KMS-11 (cell line): ENCODE data around the gene SLC5A7.

Experiments
- H2AFZ ChIP-seq: fragments of 200-600 bp; sonication (generic); 2 replicates; pipeline ENCODE4 v1.6.1; 2016; ENCODE audit warnings: antibody characterized with exemption, mixed run types, low read depth
- H3K27ac ChIP-seq: fragments of 200-600 bp; sonication (generic); 2 replicates; pipeline ENCODE4 v1.6.1; 2016; ENCODE audit warnings: mild to moderate bottlenecking, mixed run types
- H3K27me3 ChIP-seq: fragments of 200-600 bp; sonication (generic); 2 replicates; pipeline ENCODE4 v1.6.1; 2017; ENCODE audit warnings: mild to moderate bottlenecking, low read depth, mixed run types, moderate library complexity; ENCODE audit not compliant: insufficient read depth
- H3K36me3 ChIP-seq: fragments of 200-600 bp; sonication (generic); 2 replicates; pipeline ENCODE4 v1.6.1; 2017; ENCODE audit warnings: mild to moderate bottlenecking, mixed run types; ENCODE audit not compliant: insufficient read depth
- H3K4me1 ChIP-seq: fragments of 200-600 bp; sonication (generic); 2 replicates; pipeline ENCODE4 v1.6.1; 2016; ENCODE audit warnings: mild to moderate bottlenecking, low read depth, mixed run types; ENCODE audit not compliant: poor library complexity, severe bottlenecking
- H3K4me2 ChIP-seq: fragments of 200-600 bp; sonication (generic); 2 replicates; pipeline ENCODE4 v1.7.0; 2016; ENCODE audit warnings: mild to moderate bottlenecking, mixed run types
- H3K4me3 ChIP-seq: fragments of 200-600 bp; sonication (generic); IDR thresholded peaks from 2 replicates; pipeline ENCODE4 v1.6.1; 2017; ENCODE audit warnings: low read depth, low read length, mixed read lengths; ENCODE audit not compliant: insufficient read depth
- H3K79me2 ChIP-seq: fragments of 200-600 bp; sonication (generic); 2 replicates; pipeline ENCODE4 v1.6.1; 2016; ENCODE audit warnings: low read depth, mixed run types; ENCODE audit not compliant: insufficient read depth
- H3K9ac ChIP-seq: fragments of 200-600 bp; sonication (generic); 2 replicates; pipeline ENCODE4 v1.6.1; 2016; ENCODE audit warnings: mild to moderate bottlenecking, mixed run types
- H4K20me1 ChIP-seq: fragments of 200-600 bp; sonication (generic); 2 replicates; pipeline ENCODE4 v1.6.1; 2016; ENCODE audit warnings: mild to moderate bottlenecking, mixed run types; ENCODE audit not compliant: insufficient read depth
- TF ChIP-seq, protein P1 (sequence below): fragments of 200-600 bp; sonication (generic); conservative IDR thresholded peaks from 2 replicates; pipeline ENCODE4 v1.6.1; 2017; ENCODE audit warnings: low read depth, mild to moderate bottlenecking, antibody characterized with exemption, low read length, moderate library complexity, mixed read lengths

SLC5A7 gene

GRCh38 chr2:108031471-108031941, 45.2 kb downstream of the SLC5A7 start:
- Histone ChIP-seq H3K27me3 (no peaks in the 10 kb centered on the region), H4K20me1 (no peaks in the 10 kb centered on the region), H3K4me3 (no peak overlapping the region), H3K79me2 (no peaks in the 10 kb centered on the region), H3K4me2 (no peak overlapping the region), H3K4me1 (no peaks in the 10 kb centered on the region), H2AFZ (no peak overlapping the region), H3K36me3 (no peaks in the 10 kb centered on the region), H3K27ac (no peak overlapping the region), H3K9ac (no peak overlapping the region)
- TF ChIP-seq, protein P1, sequence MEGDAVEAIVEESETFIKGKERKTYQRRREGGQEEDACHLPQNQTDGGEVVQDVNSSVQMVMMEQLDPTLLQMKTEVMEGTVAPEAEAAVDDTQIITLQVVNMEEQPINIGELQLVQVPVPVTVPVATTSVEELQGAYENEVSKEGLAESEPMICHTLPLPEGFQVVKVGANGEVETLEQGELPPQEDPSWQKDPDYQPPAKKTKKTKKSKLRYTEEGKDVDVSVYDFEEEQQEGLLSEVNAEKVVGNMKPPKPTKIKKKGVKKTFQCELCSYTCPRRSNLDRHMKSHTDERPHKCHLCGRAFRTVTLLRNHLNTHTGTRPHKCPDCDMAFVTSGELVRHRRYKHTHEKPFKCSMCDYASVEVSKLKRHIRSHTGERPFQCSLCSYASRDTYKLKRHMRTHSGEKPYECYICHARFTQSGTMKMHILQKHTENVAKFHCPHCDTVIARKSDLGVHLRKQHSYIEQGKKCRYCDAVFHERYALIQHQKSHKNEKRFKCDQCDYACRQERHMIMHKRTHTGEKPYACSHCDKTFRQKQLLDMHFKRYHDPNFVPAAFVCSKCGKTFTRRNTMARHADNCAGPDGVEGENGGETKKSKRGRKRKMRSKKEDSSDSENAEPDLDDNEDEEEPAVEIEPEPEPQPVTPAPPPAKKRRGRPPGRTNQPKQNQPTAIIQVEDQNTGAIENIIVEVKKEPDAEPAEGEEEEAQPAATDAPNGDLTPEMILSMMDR = no peak

- Histone ChIP-seq H2AFZ (no peak overlapping the region), H3K4me2 (no peak overlapping the region), H3K4me3 (no peak overlapping the region), H3K27me3 (no peaks in the 10 kb centered on the region), H4K20me1 (no peaks in the 10 kb centered on the region), H3K27ac (no peak overlapping the region), H3K9ac (no peak overlapping the region), H3K79me2 (no peaks in the 10 kb centered on the region), H3K36me3 (no peaks in the 10 kb centered on the region), H3K4me1 (no peaks in the 10 kb centered on the region)
- TF ChIP-seq, protein P1 = no peak
These were observed 48.5 kb downstream of the SLC5A7 start for GRCh38 chr2:108034843-108035242.

DNA sequence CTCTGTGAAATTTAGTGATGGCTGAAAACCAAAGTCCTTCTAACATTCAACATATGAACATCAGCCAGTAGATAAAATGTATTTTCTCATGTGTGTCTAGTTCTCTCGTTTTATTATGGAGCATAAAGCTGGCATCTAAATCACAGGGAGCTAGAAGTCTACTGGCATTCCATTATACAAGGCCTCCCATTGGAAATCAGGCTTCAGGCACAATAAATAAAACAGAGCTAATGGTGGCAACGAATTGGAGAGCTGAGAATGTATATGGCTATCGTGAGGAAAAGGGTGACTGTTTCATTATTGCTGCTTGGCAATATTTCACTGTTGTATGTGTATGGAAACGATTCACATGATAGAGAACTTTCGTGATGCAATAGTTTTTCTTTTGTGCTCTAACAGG, 62.4 kb downstream of the SLC5A7 start:
- H4K20me1 ChIP-seq = no peaks in the 10 kb centered on the region
- H3K79me2 ChIP-seq = no peaks in the 10 kb centered on the region
- no peak overlapping the region for H3K27ac ChIP-seq
- no peak overlapping the region for H3K9ac ChIP-seq
- no peak overlapping the region for H3K4me3 ChIP-seq
- no peaks in the 10 kb centered on the region for H3K27me3 ChIP-seq
- H3K4me1 ChIP-seq = no peaks in the 10 kb centered on the region
- H3K4me2 ChIP-seq = no peak overlapping the region
- TF ChIP-seq, protein P1 = no peak
- no peak overlapping the region for H2AFZ ChIP-seq
- H3K36me3 ChIP-seq = no peaks in the 10 kb centered on the region

- H3K27me3 ChIP-seq = no peaks in the 10 kb centered on the region
- H3K4me3 ChIP-seq = no peak overlapping the region
- H3K79me2 ChIP-seq = no peaks in the 10 kb centered on the region
- H3K27ac ChIP-seq = no peak overlapping the region
- H3K36me3 ChIP-seq = no peaks in the 10 kb centered on the region
- no peak overlapping the region for H3K4me2 ChIP-seq
- H2AFZ ChIP-seq = no peak overlapping the region
- H3K4me1 ChIP-seq = no peaks in the 10 kb centered on the region
- TF ChIP-seq, protein P1 = no peak
- H3K9ac ChIP-seq = no peak overlapping the region
- no peaks in the 10 kb centered on the region for H4K20me1 ChIP-seq
These were observed 72.3 kb downstream of the SLC5A7 start for GRCh38 chr2:108058576-108059137.
